OCI-LY1 (cell line): ENCODE results near the gene ITGA7.

ENCODE experiments used
- H2AFZ ChIP-seq: fragments of 200-600 bp; sonication (generic), shearing (Covaris generic); 2 replicates; pipeline ENCODE4 v1.6.0; 2014; ENCODE audit warnings: antibody characterized with exemption, mild to moderate bottlenecking, low read length
- H3F3A ChIP-seq: fragments of 200-600 bp; sonication (generic), shearing (Covaris generic); 2 replicates; pipeline ENCODE4 v1.6.0; 2014; ENCODE audit warnings: mild to moderate bottlenecking, antibody characterized with exemption, low read length, moderate library complexity; ENCODE audit not compliant: insufficient read depth
- H3K27ac ChIP-seq: fragments of 200-600 bp; sonication (generic); 2 replicates; pipeline ENCODE4 v1.5.1; 2014; ENCODE audit warnings: low read length, mixed run types, mild to moderate bottlenecking, low read depth; ENCODE audit not compliant: poor library complexity, severe bottlenecking
- H3K27me3 ChIP-seq: fragments of 200-600 bp; sonication (generic); 2 replicates; pipeline ENCODE4 v1.6.0; 2014; ENCODE audit warnings: antibody characterized with exemption, mild to moderate bottlenecking, low read length, moderate library complexity; ENCODE audit not compliant: insufficient read depth
- H3K36me3 ChIP-seq: fragments of 200-600 bp; sonication (generic); 2 replicates; pipeline ENCODE4 v1.6.1; 2014; ENCODE audit warnings: mild to moderate bottlenecking, antibody characterized with exemption, low read length, moderate library complexity, mixed read lengths; ENCODE audit not compliant: insufficient read depth
- H3K4me1 ChIP-seq: fragments of 200-600 bp; sonication (generic); 2 replicates; pipeline ENCODE4 v1.5.1; 2014; ENCODE audit warnings: mild to moderate bottlenecking, low read length, moderate library complexity; ENCODE audit not compliant: insufficient read depth, severe bottlenecking
- H3K4me2 ChIP-seq: fragments of 200-600 bp; sonication (generic), shearing (Covaris generic); 2 replicates; pipeline ENCODE4 v1.6.1; 2014; ENCODE audit warnings: low read length
- H3K4me3 ChIP-seq: fragments of 200-600 bp; sonication (generic); 2 replicates; pipeline ENCODE4 v1.5.1; 2014; ENCODE audit warnings: low read length, low read depth, mild to moderate bottlenecking, mixed read lengths; ENCODE audit not compliant: poor library complexity, severe bottlenecking
- H3K79me2 ChIP-seq: fragments of 200-600 bp; shearing (Covaris generic); 2 replicates; pipeline ENCODE4 v1.6.1; 2016; ENCODE audit warnings: mixed run types, low read length, mixed read lengths; ENCODE audit not compliant: insufficient read depth
- H3K9ac ChIP-seq: fragments of 200-600 bp; sonication (generic), shearing (Covaris generic); 2 replicates; pipeline ENCODE4 v1.6.1; 2014; ENCODE audit warnings: mild to moderate bottlenecking, low read length, mixed read lengths
- H3K9me2 ChIP-seq: fragments of 200-600 bp; sonication (generic), shearing (Covaris generic); 2 replicates; pipeline ENCODE4 v1.6.1; 2014; ENCODE audit warnings: low read depth, mild to moderate bottlenecking, low read length, mixed read lengths
- H3K9me3 ChIP-seq: fragments of 200-600 bp; shearing (Covaris generic); 2 replicates; pipeline ENCODE4 v1.6.1; 2014; ENCODE audit warnings: low read length, mixed read lengths
- H4K20me1 ChIP-seq: fragments of 200-600 bp; sonication (generic), shearing (Covaris generic); 2 replicates; pipeline ENCODE4 v1.6.0; 2016; ENCODE audit warnings: mild to moderate bottlenecking, low read length; ENCODE audit not compliant: insufficient read depth
- CTCF ChIP-seq: fragments of 200-600 bp; sonication (generic), shearing (Covaris generic); IDR thresholded peaks from 2 replicates; pipeline ENCODE4 v1.5.1; 2017; ENCODE audit warnings: mild to moderate bottlenecking, antibody characterized with exemption, low read length, moderate library complexity, mixed read lengths
- EZH2 ChIP-seq: fragments of 200-600 bp; sonication (generic), shearing (Covaris generic); IDR thresholded peaks from 2 replicates; pipeline ENCODE4 v1.8.0; 2017; ENCODE audit warnings: borderline replicate concordance, mixed run types, mild to moderate bottlenecking, antibody characterized with exemption, low read length, moderate library complexity, mixed read lengths

ITGA7 gene

GRCh38 chr12:55641595-55641994 is 66.1 kb downstream of the ITGA7 start:
- no peak overlapping the region for H3K27ac ChIP-seq

GRCh38 chr12:55637467-55637866 is 70.2 kb downstream of the ITGA7 start:
- TF ChIP-seq EZH2 (no peak), CTCF (no peak)
- H3K27ac ChIP-seq = no peak overlapping the region
- no peaks in the 10 kb centered on the region for H3F3A ChIP-seq
- H3K79me2 ChIP-seq = no peaks in the 10 kb centered on the region
- H4K20me1 ChIP-seq = no peaks in the 10 kb centered on the region
- H3K9ac ChIP-seq = no peak overlapping the region
- H3K4me1 ChIP-seq = peaks cover 7% of the 10 kb centered on the region
- no peaks in the 10 kb centered on the region for H3K9me3 ChIP-seq
- H3K4me3 ChIP-seq = no peak overlapping the region
- no peak overlapping the region for H2AFZ ChIP-seq
- no peak overlapping the region for H3K4me2 ChIP-seq
- H3K9me2 ChIP-seq = no peaks in the 10 kb centered on the region
- no peaks in the 10 kb centered on the region for H3K36me3 ChIP-seq
- H3K27me3 ChIP-seq = no peaks in the 10 kb centered on the region; the same call in 1 of the 2 replicates

More at GRCh38 chr12:55641595-55641994, 66.1 kb downstream of the ITGA7 start:
- H3K9ac ChIP-seq = no peak overlapping the region
- no peaks in the 10 kb centered on the region for H4K20me1 ChIP-seq
- no peak overlapping the region for H3K4me3 ChIP-seq
- no peak overlapping the region for H2AFZ ChIP-seq
- H3K9me2 ChIP-seq = no peaks in the 10 kb centered on the region
- H3K79me2 ChIP-seq = no peaks in the 10 kb centered on the region
- H3K9me3 ChIP-seq = no peaks in the 10 kb centered on the region
- TF ChIP-seq EZH2 (no peak), CTCF (no peak)
- H3K4me1 ChIP-seq = peaks cover 18% of the 10 kb centered on the region
- no peak overlapping the region for H3K4me2 ChIP-seq
- H3F3A ChIP-seq = no peaks in the 10 kb centered on the region
- no peaks in the 10 kb centered on the region for H3K36me3 ChIP-seq
- H3K27me3 ChIP-seq = no peaks in the 10 kb centered on the region; the same call in 1 of the 2 replicates

- no peaks in the 10 kb centered on the region for H3K36me3 ChIP-seq
- TF ChIP-seq CTCF = no peak
- TF ChIP-seq EZH2 = no peak
- no peaks in the 10 kb centered on the region for H3K79me2 ChIP-seq
- H3K9me2 ChIP-seq = no peaks in the 10 kb centered on the region
- no peak within 1 kb of the TSS for H3K27ac ChIP-seq
- H3K4me1 ChIP-seq = peaks cover 1% of the 10 kb centered on the region
- no peak within 1 kb of the TSS for H3K9ac ChIP-seq
- H3K9me3 ChIP-seq = no peaks in the 10 kb centered on the region
- H3K4me2 ChIP-seq = no peak within 1 kb of the TSS
- no peaks in the 10 kb centered on the region for H3F3A ChIP-seq
- H3K27me3 ChIP-seq = peaks cover 6% of the 10 kb centered on the region; the same call in 1 of the 2 replicates
- H4K20me1 ChIP-seq = no peaks in the 10 kb centered on the region
- H2AFZ ChIP-seq = no peak within 1 kb of the TSS
- no peak within 1 kb of the TSS for H3K4me3 ChIP-seq
Measured at GRCh38 chr12:55636853-55637252, 70.9 kb downstream of the ITGA7 start, which contains the start of gene OR10P1. OR10P1 (plus strand) TSS chr12:55636892; CDS start chr12:55636892, 0 bp downstream.
